A549 (cell line): ENCODE data around the gene SUV39H2. TPM values are rescaled to one million over a fixed set of nuclear protein-coding genes. Genes with fewer than 3 reads are reported as not detected.

Source experiments
- ATAC-seq, 2 experiments: fragments of 200-7000 bp in 1 of 2; fragments of >200 bp in 1 of 2; cut with Nextera tagmentation in 1 of 2; cut with Tn5 transposase in 1 of 2; 3 replicates each; pipeline versions ENCODE4 v1.8.0 to v1.9.1; 2018 to 2020; ENCODE audit warnings: mild to moderate bottlenecking in 1 of 2, moderate library complexity in 1 of 2
- CTCF ChIA-PET: fragments of 300-600 bp; sonication (Branson Sonifier 250); formaldehyde crosslinking; extraction: SDS; loops from one replicate; lab custom pipeline; 2021; ENCODE audit warnings: antibody characterized with exemption, inconsistent platforms; lab: Yijun Ruan, JAX
- POLR2A ChIA-PET: fragments of 350-600 bp; formaldehyde crosslinking; extraction: SDS; loops from one replicate; lab custom pipeline; 2021; ENCODE audit warnings: antibody characterized with exemption, inconsistent platforms; lab: Yijun Ruan, JAX
- DNase-seq, 2 experiments: peaks; one replicate each; pipeline versions ENCODE4 v3.0.0 to v3.0.0-alpha.2; 2011 to 2016; ENCODE audit warnings: low read depth in 1 of 2, low spot score in 1 of 2
- FAIRE-seq: peaks from 2 replicates; lab custom pipeline; 2011; peaks lifted over from hg19 to GRCh38; lab: Jason Lieb, UNC
- H3K27ac ChIP-seq, 2 experiments: fragments of >200 bp; sonication (Bioruptor Twin); formaldehyde crosslinking; 3 replicates each; pipeline ENCODE4 v1.5.1; 2016 to 2017
- H3K4me1 ChIP-seq: fragments of >200 bp; sonication (Bioruptor Twin); formaldehyde crosslinking; 3 replicates; pipeline ENCODE4 v1.6.1; 2016
- H3K4me2 ChIP-seq: fragments of >200 bp; sonication (Bioruptor Twin); formaldehyde crosslinking; 3 replicates; pipeline ENCODE4 v1.6.1; 2016
- H3K4me3 ChIP-seq: fragments of >200 bp; sonication (Bioruptor Twin); formaldehyde crosslinking; 3 replicates; pipeline ENCODE4 v1.5.1; 2016
- H3K9me3 ChIP-seq: fragments of >200 bp; sonication (Bioruptor Twin); formaldehyde crosslinking; 3 replicates; pipeline ENCODE4 v1.6.1; 2016
- E2F6 ChIP-seq: IDR thresholded peaks from 2 replicates; pipeline ENCODE4 v1.6.1; 2012; ENCODE audit warnings: low read depth, borderline replicate concordance
- EHF ChIP-seq: fragments of 250-450 bp; sonication (Bioruptor Pico); IDR thresholded peaks from 2 replicates; pipeline ENCODE4 v1.5.0; 2020; ENCODE audit warnings: mild to moderate bottlenecking
- ELK1 ChIP-seq: fragments of 150-350 bp; IDR thresholded peaks from 2 replicates; pipeline ENCODE4 v1.6.1; 2014; ENCODE audit warnings: low read depth, mild to moderate bottlenecking, low read length
- MAFK ChIP-seq: fragments of 450-650 bp; IDR thresholded peaks from 2 replicates; pipeline ENCODE4 v1.6.1; 2014; ENCODE audit not compliant: partially characterized antibody
- NFE2L2 ChIP-seq: fragments of 150-350 bp; conservative IDR thresholded peaks from 2 replicates; pipeline ENCODE4 v1.6.1; 2014; ENCODE audit warnings: low read length
- NPAS2 ChIP-seq: fragments of 250-450 bp; sonication (Bioruptor Pico); IDR thresholded peaks from 2 replicates; pipeline ENCODE4 v1.8.0; 2022; ENCODE audit warnings: mild to moderate bottlenecking, moderate library complexity, borderline replicate concordance
- PHF8 ChIP-seq: fragments of 200-600 bp; sonication (generic); IDR thresholded peaks from 2 replicates; pipeline ENCODE4 v1.6.1; 2016; ENCODE audit warnings: low read depth, mild to moderate bottlenecking, antibody characterized with exemption, moderate library complexity, borderline replicate concordance
- POLR2A ChIP-seq: IDR thresholded peaks from 2 replicates; pipeline ENCODE4 v1.6.1; 2012; ENCODE audit warnings: mild to moderate bottlenecking, low read length
- POLR2AphosphoS2 ChIP-seq: conservative IDR thresholded peaks from 2 replicates; pipeline ENCODE4 v1.6.1; 2012; ENCODE audit warnings: low read length, improper control_type of control experiment, inconsistent platforms
- RARB ChIP-seq: fragments of 250-450 bp; sonication (Bioruptor Pico); IDR thresholded peaks from 2 replicates; pipeline ENCODE4 v1.8.0; 2021; ENCODE audit warnings: mild to moderate bottlenecking, moderate library complexity
- REST ChIP-seq: fragments of 200-600 bp; sonication (generic); IDR thresholded peaks from 2 replicates; pipeline ENCODE4 v1.6.1; 2016; ENCODE audit warnings: antibody characterized with exemption, mild to moderate bottlenecking, moderate library complexity
- TFCP2L1 ChIP-seq: fragments of 250-450 bp; sonication (Bioruptor Pico); IDR thresholded peaks from 2 replicates; pipeline ENCODE4 v1.5.0; 2021; ENCODE audit warnings: mild to moderate bottlenecking
- ZSCAN20 ChIP-seq: fragments of 250-450 bp; sonication (Bioruptor Pico); IDR thresholded peaks from 2 replicates; pipeline ENCODE4 v1.8.0; 2022; ENCODE audit warnings: mild to moderate bottlenecking, moderate library complexity
- WGBS: methylation state at CpG from one replicate; pipeline ENCODE4 v1.1.6; 2017; ENCODE audit errors: missing lambda C conversion rate; 5-methylcytosine and 5-hydroxymethylcytosine counted together
- polyA plus RNA-seq, 4 experiments: library from polyadenylated mRNA; depleted of rRNA in 3 of 4; stranded (reverse); fragments of >200 nt; fragmentation: RNase III in 1 of 4; extraction: RNeasy Plus Mini Kit Qiagen cat#74134 plus additional on column Dnase treatment in 1 of 4; gene quantifications; 2 replicates in 3 of 4; 3 replicates in 1 of 4; pipeline ENCODE4 v1.2.3, GENCODE V29; 2011 to 2017

SUV39H2 gene
- polyA plus RNA-seq, 2 of the 4 experiments (the other 2 are of a cell fraction), result 23.2 to 24.0 TPM

- 0 out of 2 replicates have a peak, but pooled peaks have one; percentile 29 for TF ChIP-seq REST
- no peak for TF ChIP-seq ELK1
- no peak for TF ChIP-seq NPAS2 (CRISPR knock-in tag)
- TF ChIP-seq POLR2AphosphoS2, result no peak
- peak; percentile 5 for TF ChIP-seq MAFK
- no peak for TF ChIP-seq NFE2L2
Observed at GRCh38 chr10:14837757-14838581, 40.7 kb upstream of the SUV39H2 start, which contains the start of the genes CDNF, HSPA14 and MSANTD7 (continued).

- H3K4me1 ChIP-seq, result peaks cover 8% of the 10 kb centered on the region; the same call in 1 of the 3 replicates
- ATAC-seq, result peak; percentile 23 to 51; a peak in 4 of 6 replicates
- H3K4me2 ChIP-seq, result peak overlapping the region; percentile 83
- peak overlapping the region; percentile 86 to 94 for H3K27ac ChIP-seq
- under 1% methylated on average over 12 of the region's 60 CpGs for WGBS
- no peaks in the 10 kb centered on the region for H3K9me3 ChIP-seq
- peak; percentile 16 to 41 for DNase-seq
- peak overlapping the region; percentile 90 for H3K4me3 ChIP-seq
- TF ChIP-seq PHF8 (peak; percentile 61; the same call in 1 of the 2 replicates), NPAS2 (CRISPR knock-in tag) (no peak)
- FAIRE-seq, result no peak
- POLR2A ChIA-PET, result interaction anchor here (0.7 to 3.4 kb wide), 7 partner anchors 8 to 234 kb away, joined by 3 to 21 read pairs (median 7); partner anchors contain the start of genes DCLRE1C, MEIG1 and SUV39H2
- CTCF ChIA-PET, result interaction anchor here (1.1 to 6.3 kb wide), 5 partner anchors 15 to 340 kb away, joined by 3 to 47 read pairs (median 9); partner anchors contain the start of gene SUV39H2
Observed at GRCh38 chr10:14838582-14839304, 39.9 kb upstream of the SUV39H2 start.

GRCh38 chr10:14839305-14839695 is 39.4 kb upstream of the SUV39H2 start:
- H3K4me2 ChIP-seq, result peak overlapping the region; percentile 83
- CTCF ChIA-PET, result interaction anchor here (6.3 kb wide), 1 partner anchor 16 kb away, joined by 47 read pairs; no protein-coding TSS in a partner anchor
- H3K4me3 ChIP-seq, result peak overlapping the region; percentile 90
- H3K4me1 ChIP-seq, result peaks cover 8% of the 10 kb centered on the region; the same call in 1 of the 3 replicates
- DNase-seq (peak in 1 of 2 experiments; percentile 18), ATAC-seq (peak in 1 of 2 experiments; percentile 1; a peak in 1 of 6 replicates), FAIRE-seq (no peak)
- TF ChIP-seq POLR2A, result no peak
- no peak for TF ChIP-seq E2F6
- no peak for TF ChIP-seq TFCP2L1 (CRISPR knock-in tag)
- TF ChIP-seq EHF (CRISPR knock-in tag), result no peak
- TF ChIP-seq NPAS2 (CRISPR knock-in tag), result no peak
- TF ChIP-seq NFE2L2, result no peak
- no peak for TF ChIP-seq RARB (CRISPR knock-in tag)
- TF ChIP-seq ZSCAN20 (CRISPR knock-in tag), result no peak
- H3K27ac ChIP-seq, result peak overlapping the region; percentile 86 to 94
- no peaks in the 10 kb centered on the region for H3K9me3 ChIP-seq
- WGBS, result 5% methylated on average over 13 of the region's 14 CpGs
- POLR2A ChIA-PET, result interaction anchor here (0.6 to 3.4 kb wide), 2 partner anchors 39 to 280 kb away, joined by 4 to 21 read pairs; partner anchors contain the start of gene SUV39H2
